PC-9 (cell line): Measurements from ENCODE around the gene ACAP2.

Experiments
- CTCF ChIP-seq: fragments of 200-600 bp; sonication (generic); conservative IDR thresholded peaks from 2 replicates; pipeline ENCODE4 v1.6.1; 2017; ENCODE audit warnings: mixed run types, antibody characterized with exemption, mild to moderate bottlenecking, moderate library complexity
- EZH2 ChIP-seq: fragments of 200-600 bp; sonication (generic); IDR thresholded peaks from 2 replicates; pipeline ENCODE4 v1.8.0; 2017; ENCODE audit warnings: antibody characterized with exemption, low read depth

- TF ChIP-seq CTCF, result no peak
- TF ChIP-seq EZH2, result no peak
Observed at GRCh38 chr3:195448205-195448875, 5.5 kb upstream of the ACAP2 start.
